B cell (primary cell): Measurements from ENCODE around the gene CCDC3. TPM values are rescaled to one million over a fixed set of nuclear protein-coding genes. Genes with fewer than 3 reads are reported as not detected.

Experiments
- ATAC-seq: fragments of 200-7000 bp; cut with Tn5 transposase; one replicate; pipeline ENCODE4 v1.10.0; 2021; ENCODE audit warnings: low read depth, mild to moderate bottlenecking, moderate number of reproducible peaks, moderate library complexity
- CTCF ChIA-PET: fragments of 350-600 bp; sonication (Branson Sonifier 250); formaldehyde crosslinking; loops from one replicate; lab custom pipeline; 2021; ENCODE audit warnings: antibody characterized with exemption, inconsistent platforms; lab: Charles Lee
- POLR2A ChIA-PET: fragments of 350-600 bp; sonication (Branson Sonifier 250); formaldehyde crosslinking; loops from one replicate; lab custom pipeline; 2021; ENCODE audit warnings: antibody characterized with exemption; lab: Charles Lee
- DNase-seq: peaks from one replicate; pipeline ENCODE4 v3.0.0; 2013
- H2AFZ ChIP-seq: 2 replicates; pipeline ENCODE4 v1.6.1; 2012; ENCODE audit warnings: mild to moderate bottlenecking, low read depth, low read length; ENCODE audit not compliant: insufficient read depth, poor library complexity, severe bottlenecking
- H3K27ac ChIP-seq, 2 donors: 1 replicate in 1 of 2; 2 replicates in 1 of 2; pipeline ENCODE4 v1.5.1; 2012 to 2013; ENCODE audit warnings: low read length in 2 of 2, mild to moderate bottlenecking in 2 of 2, moderate library complexity in 1 of 2
- H3K27me3 ChIP-seq, 4 experiments: fragments of 200-600 bp in 1 of 4; sonication (generic) in 1 of 4; replicated peaks in 1 of 4; 1 replicate in 2 of 4; 2 replicates in 2 of 4; pipeline versions ENCODE4 v1.6.1 to v1.7.0; 2013 to 2016; ENCODE audit warnings: low read length in 3 of 4, mild to moderate bottlenecking in 2 of 4, mixed read lengths in 1 of 4, moderate library complexity in 1 of 4; ENCODE audit not compliant: insufficient read depth in 4 of 4, control insufficient read depth in 3 of 4; ENCODE audit errors: control extremely low read depth in 1 of 4
- H3K36me3 ChIP-seq, 2 experiments: replicated peaks in 1 of 2; 1 replicate in 1 of 2; 2 replicates in 1 of 2; pipeline versions ENCODE4 v1.6.1 to v1.7.1; 2013; ENCODE audit warnings: low read length in 1 of 2; ENCODE audit not compliant: insufficient read depth in 2 of 2, control insufficient read depth in 1 of 2; ENCODE audit errors: control extremely low read depth in 1 of 2, extremely low read depth in 1 of 2
- H3K4me1 ChIP-seq, 2 donors: fragments of 200-600 bp in 1 of 2; sonication (generic) in 1 of 2; 1 replicate in 1 of 2; 2 replicates in 1 of 2; pipeline versions ENCODE4 v1.5.1 to v1.6.1; 2013 to 2017; ENCODE audit warnings: low read length in 2 of 2; ENCODE audit not compliant: control insufficient read depth in 2 of 2, insufficient read depth in 2 of 2
- H3K4me2 ChIP-seq: replicated peaks from 2 replicates; pipeline ENCODE3; 2012; ENCODE audit warnings: mild to moderate bottlenecking, low read depth, low read length; ENCODE audit not compliant: poor library complexity, severe bottlenecking
- H3K4me3 ChIP-seq, 5 experiments: fragments of 200-600 bp in 1 of 5; sonication (generic) in 1 of 5; 1 replicate in 3 of 5; 2 replicates in 2 of 5; pipeline versions ENCODE4 v1.5.1 to v1.7.0; 2011 to 2016; ENCODE audit warnings: low read length in 4 of 5, mild to moderate bottlenecking in 4 of 5, low read depth in 2 of 5, control low read depth in 1 of 5, moderate library complexity in 1 of 5; ENCODE audit not compliant: insufficient read depth in 1 of 5; ENCODE audit errors: control extremely low read depth in 1 of 5, extremely low read depth in 1 of 5
- H3K79me2 ChIP-seq: fragments of 200-600 bp; sonication (generic); one replicate; pipeline ENCODE4 v1.6.0; 2016; ENCODE audit warnings: low read length; ENCODE audit not compliant: control insufficient read depth, insufficient read depth
- H3K9ac ChIP-seq: fragments of 200-600 bp; sonication (generic); 2 replicates; pipeline ENCODE4 v1.6.1; 2017; ENCODE audit warnings: mild to moderate bottlenecking, low read length, moderate library complexity
- H3K9me3 ChIP-seq, 3 donors: one replicate each; pipeline versions ENCODE4 v1.6.1 to v1.7.1; 2013; ENCODE audit warnings: low read length in 2 of 3; ENCODE audit not compliant: control insufficient read depth in 2 of 3, insufficient read depth in 1 of 3; ENCODE audit errors: control extremely low read depth in 1 of 3
- H4K20me1 ChIP-seq: 2 replicates; pipeline ENCODE4 v1.6.0; 2012; ENCODE audit warnings: mild to moderate bottlenecking, low read length; ENCODE audit not compliant: insufficient read depth, control insufficient read depth, poor library complexity, severe bottlenecking
- H3K27ac Mint-ChIP-seq: one replicate; pipeline ENCODE4 v1.8.0; 2021; ENCODE audit warnings: mixed read lengths
- H3K27me3 Mint-ChIP-seq: one replicate; pipeline ENCODE4 v1.8.0; 2021; ENCODE audit warnings: mixed read lengths
- H3K4me1 Mint-ChIP-seq: one replicate; pipeline ENCODE4 v1.8.0; 2021; ENCODE audit warnings: mixed read lengths
- H3K4me3 Mint-ChIP-seq: one replicate; pipeline ENCODE4 v1.8.0; 2021; ENCODE audit warnings: mixed read lengths
- H3K9me3 Mint-ChIP-seq: one replicate; pipeline ENCODE4 v1.8.0; 2022; ENCODE audit warnings: mixed read lengths; ENCODE audit not compliant: insufficient read depth
- CTCF ChIP-seq: fragments of 200-600 bp; IDR thresholded peaks from one replicate; pipeline ENCODE4 v1.8.0; 2022; ENCODE audit warnings: antibody characterized with exemption, mild to moderate bottlenecking
- EZH2 ChIP-seq: IDR thresholded peaks from 2 replicates; pipeline ENCODE4 v1.6.1; 2012; ENCODE audit warnings: borderline replicate concordance, low read depth, mild to moderate bottlenecking, moderate library complexity, low read length; ENCODE audit not compliant: insufficient read depth, poor library complexity, severe bottlenecking
- WGBS: methylation state at CpG from one replicate; pipeline ENCODE4 v1.1.5; 2013; ENCODE audit warnings: missing lambda C conversion rate; ENCODE audit not compliant: insufficient coverage; 5-methylcytosine and 5-hydroxymethylcytosine counted together
- intact Hi-C: fragments of 100-400 bp; cut with micrococcal nuclease; formaldehyde crosslinking; loops from one replicate; pipeline ENCODE4 v1.10.0; 2022
- polyA plus RNA-seq: library from polyadenylated mRNA; depleted of rRNA; stranded (reverse); fragments of >200 nt; gene quantifications from 2 replicates; pipeline ENCODE4 v1.2.3, GENCODE V29; 2012
- total RNA-seq, 2 donors: library from RNA; stranded (reverse); fragments of 120-200 nt in 1 of 2; gene quantifications; 1 replicate in 1 of 2; 2 replicates in 1 of 2; pipeline versions ENCODE4 v1.2.3 to v1.2.4, GENCODE V29; 2013 to 2022

CCDC3 gene
- total and polyA plus RNA-seq, 2 donors (not counting 1 experiment from before 2014, with no cell fraction given), result 0.12 TPM; not detected in 1

DNA sequence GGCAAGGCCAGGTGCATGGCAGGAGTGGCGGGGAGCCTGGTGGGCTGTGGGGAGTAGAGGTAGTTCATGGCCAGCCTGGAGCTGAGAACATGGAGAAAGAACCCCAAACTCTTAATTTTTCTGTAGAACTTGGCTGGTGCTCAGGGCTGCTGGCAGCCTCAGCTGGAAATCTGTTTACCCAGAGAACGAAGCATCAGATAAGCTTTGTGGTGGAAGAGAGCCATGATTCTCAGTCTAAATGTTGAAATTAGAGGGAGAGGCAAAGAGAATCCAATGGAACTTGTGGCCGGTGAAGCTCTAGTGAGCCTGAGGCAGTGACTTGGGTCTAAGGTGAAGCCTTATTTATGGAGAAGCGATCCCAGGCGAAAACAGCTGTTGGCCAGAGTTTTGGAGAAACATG is 126.4 kb downstream of the CCDC3 start:
- Histone ChIP-seq H3K27ac (no peak overlapping the region), H3K9ac (no peak overlapping the region), H3K9me3 (no peaks in the 10 kb centered on the region), H3K4me2 (no peak overlapping the region), H3K36me3 (no peaks in the 10 kb centered on the region), H4K20me1 (no peaks in the 10 kb centered on the region), H3K27me3 (no peaks in the 10 kb centered on the region), H3K4me3 (no peak overlapping the region), H2AFZ (no peak overlapping the region), H3K4me1 (no peaks in the 10 kb centered on the region), H3K79me2 (no peaks in the 10 kb centered on the region)
- ATAC-seq (no peak), DNase-seq (no peak)
- ChIA-PET POLR2A (no interaction called here), CTCF (no interaction called here)
- no peak overlapping the region for H3K4me3 Mint-ChIP-seq
- TF ChIP-seq EZH2, result no peak
- no peak for TF ChIP-seq CTCF
- no peaks in the 10 kb centered on the region for H3K4me1 Mint-ChIP-seq
- no peaks in the 10 kb centered on the region for H3K9me3 Mint-ChIP-seq
- intact Hi-C loops, result no loop called here
- WGBS, result 83% methylated on average over 5 of the region's 5 CpGs
- peaks cover 3% of the 10 kb centered on the region for H3K27me3 Mint-ChIP-seq
- no peak overlapping the region for H3K27ac Mint-ChIP-seq

DNA sequence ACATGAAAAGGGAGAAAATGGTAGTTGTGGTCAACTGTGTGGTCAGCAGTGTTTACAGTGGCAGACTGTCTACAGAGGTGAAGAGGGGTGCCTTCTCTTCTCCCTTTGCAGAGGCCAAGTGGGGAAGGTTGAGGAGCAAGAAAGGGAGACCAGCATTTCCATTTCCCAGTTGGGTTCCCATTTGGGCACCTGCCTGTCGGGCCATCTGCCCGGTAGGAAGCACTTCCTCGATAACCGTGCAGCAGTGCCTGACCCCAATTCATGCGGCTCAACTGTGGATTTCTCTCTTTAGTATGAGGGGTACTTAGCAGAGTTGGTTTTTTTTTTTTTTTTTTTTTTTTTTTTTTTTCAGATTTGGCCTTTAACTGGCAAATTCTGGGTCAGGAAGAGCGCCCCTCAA is 127.0 kb downstream of the CCDC3 start:
- H3K27ac Mint-ChIP-seq, result no peak overlapping the region
- no peak overlapping the region for H3K4me3 Mint-ChIP-seq
- no peak overlapping the region for H2AFZ ChIP-seq
- no peaks in the 10 kb centered on the region for H3K27me3 ChIP-seq
- H3K27me3 Mint-ChIP-seq, result peaks cover 3% of the 10 kb centered on the region
- H3K4me1 Mint-ChIP-seq, result no peaks in the 10 kb centered on the region
- 100% methylated on average over 3 of the region's 6 CpGs for WGBS
- no peaks in the 10 kb centered on the region for H4K20me1 ChIP-seq
- H3K27ac ChIP-seq, result no peak overlapping the region
- no peaks in the 10 kb centered on the region for H3K4me1 ChIP-seq
- POLR2A ChIA-PET, result no interaction called here
- no peaks in the 10 kb centered on the region for H3K36me3 ChIP-seq
- intact Hi-C loops, result no loop called here
- ATAC-seq, result no peak
- no peaks in the 10 kb centered on the region for H3K9me3 ChIP-seq
- DNase-seq, result no peak
- H3K79me2 ChIP-seq, result no peaks in the 10 kb centered on the region
- CTCF ChIA-PET, result no interaction called here
- TF ChIP-seq EZH2 (no peak), CTCF (no peak)
- no peak overlapping the region for H3K9ac ChIP-seq
- no peak overlapping the region for H3K4me3 ChIP-seq
- H3K9me3 Mint-ChIP-seq, result no peaks in the 10 kb centered on the region
- no peak overlapping the region for H3K4me2 ChIP-seq
